DLD1 (cell line): ENCODE data around the gene GPR152.

Experiments used
- in situ Hi-C: cut with HindIII; loops from 2 replicates; pipeline ENCODE4 v1.10.0; 2017; ENCODE audit warnings: low sequenced_read_pairs

Gene GPR152

GRCh38 chr11:67441731-67442351 lies 10.7 kb downstream of the GPR152 start:
- in situ Hi-C loops = no loop called here

- in situ Hi-C loops = no loop called here
Measured at GRCh38 chr11:67441098-67441563, 11.4 kb downstream of the GPR152 start.

GRCh38 chr11:67440229-67441097 lies 12.1 kb downstream of the GPR152 start:
- in situ Hi-C loops = no loop called here

GRCh38 chr11:67439321-67440228 lies 13.0 kb downstream of the GPR152 start:
- in situ Hi-C loops = no loop called here

- in situ Hi-C loops = no loop called here
Measured at GRCh38 chr11:67438158-67438902, 14.2 kb downstream of the GPR152 start.

DNA sequence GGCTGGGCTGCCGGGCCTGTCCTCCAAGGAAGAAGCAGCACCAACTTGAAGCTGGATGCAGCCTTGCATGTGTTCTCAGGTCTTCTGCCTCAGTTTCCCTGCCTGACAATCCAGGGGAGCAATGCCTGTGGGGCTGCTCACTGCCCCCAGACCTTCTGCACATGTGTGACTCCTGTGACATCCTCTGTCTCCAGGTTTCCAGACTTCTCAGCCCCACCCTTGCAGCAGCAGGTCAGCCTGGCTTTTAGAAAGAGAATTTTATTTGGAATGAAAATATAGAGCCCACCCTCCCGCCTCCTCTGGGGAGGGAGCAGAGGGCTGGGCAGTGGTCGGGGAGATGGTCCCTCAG lies 14.7 kb downstream of the GPR152 start:
- in situ Hi-C loops = no loop called here

DNA sequence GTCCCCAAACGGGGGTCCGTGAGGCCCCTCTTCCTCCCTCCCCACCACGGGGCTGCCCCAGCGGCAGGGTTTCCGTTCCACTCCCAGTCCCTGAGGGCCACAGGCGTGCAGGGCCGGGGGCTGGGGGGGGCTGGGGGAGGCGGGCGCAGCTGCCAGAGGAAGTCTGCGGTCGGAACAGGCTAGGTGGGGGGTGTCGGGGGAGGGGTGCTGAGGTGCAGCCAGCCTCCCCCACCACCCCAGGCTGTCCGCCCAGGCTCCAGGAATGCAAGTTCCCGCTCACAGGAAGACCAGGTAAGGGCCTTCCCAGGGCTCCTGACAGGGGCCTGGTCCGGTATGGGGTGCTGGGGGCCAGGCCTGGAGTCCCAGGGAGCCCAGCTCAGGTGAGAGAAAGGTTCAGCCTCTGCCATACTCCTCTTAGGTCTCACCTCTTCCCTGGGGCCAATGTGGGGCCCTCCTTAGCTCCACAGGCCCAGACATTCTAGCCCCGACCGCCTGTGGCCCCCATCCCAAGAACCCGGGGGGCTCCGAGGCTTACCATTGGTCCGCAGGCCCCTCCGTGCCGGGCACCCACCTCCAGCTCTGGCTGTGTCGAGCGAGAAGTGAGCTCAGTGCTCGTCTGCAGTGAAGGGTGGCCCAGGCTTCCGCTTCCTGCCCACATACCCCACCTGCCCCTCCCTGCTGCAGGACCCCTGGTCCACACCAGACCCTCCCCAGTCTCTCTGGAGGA lies 15.3 kb downstream of the GPR152 start, which contains the start of gene PTPRCAP:
TSS of gene PTPRCAP (minus strand) at position 601 of the 727 bp plus-strand sequence. CDS start at position 538, 63 bp downstream.
- in situ Hi-C loops = no loop called here

- in situ Hi-C loops = no loop called here
Measured at GRCh38 chr11:67436459-67437081, 16.0 kb downstream of the GPR152 start.

GRCh38 chr11:67435727-67436458 lies 16.6 kb downstream of the GPR152 start:
- in situ Hi-C loops = no loop called here

GRCh38 chr11:67435031-67435726 lies 17.4 kb downstream of the GPR152 start:
- in situ Hi-C loops = no loop called here

DNA sequence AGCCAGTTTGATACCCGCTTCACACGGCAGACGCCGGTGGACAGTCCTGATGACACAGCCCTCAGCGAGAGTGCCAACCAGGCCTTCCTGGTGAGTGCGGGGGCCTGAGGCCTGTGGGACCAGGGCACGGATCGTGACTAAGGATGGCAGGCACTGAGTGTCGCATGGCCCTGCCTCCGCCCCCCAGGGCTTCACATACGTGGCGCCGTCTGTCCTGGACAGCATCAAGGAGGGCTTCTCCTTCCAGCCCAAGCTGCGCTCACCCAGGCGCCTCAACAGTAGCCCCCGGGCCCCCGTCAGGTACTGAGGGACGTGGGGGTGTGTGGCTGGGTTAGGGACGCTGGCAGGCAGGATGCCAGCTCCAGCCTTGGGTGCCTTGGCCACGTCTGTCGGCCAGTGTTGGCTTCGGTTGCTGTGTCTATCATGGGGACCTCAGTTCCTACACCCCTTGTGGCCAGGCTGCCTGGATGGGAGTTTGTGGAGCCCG lies 18.1 kb downstream of the GPR152 start:
- in situ Hi-C loops = no loop called here

DNA sequence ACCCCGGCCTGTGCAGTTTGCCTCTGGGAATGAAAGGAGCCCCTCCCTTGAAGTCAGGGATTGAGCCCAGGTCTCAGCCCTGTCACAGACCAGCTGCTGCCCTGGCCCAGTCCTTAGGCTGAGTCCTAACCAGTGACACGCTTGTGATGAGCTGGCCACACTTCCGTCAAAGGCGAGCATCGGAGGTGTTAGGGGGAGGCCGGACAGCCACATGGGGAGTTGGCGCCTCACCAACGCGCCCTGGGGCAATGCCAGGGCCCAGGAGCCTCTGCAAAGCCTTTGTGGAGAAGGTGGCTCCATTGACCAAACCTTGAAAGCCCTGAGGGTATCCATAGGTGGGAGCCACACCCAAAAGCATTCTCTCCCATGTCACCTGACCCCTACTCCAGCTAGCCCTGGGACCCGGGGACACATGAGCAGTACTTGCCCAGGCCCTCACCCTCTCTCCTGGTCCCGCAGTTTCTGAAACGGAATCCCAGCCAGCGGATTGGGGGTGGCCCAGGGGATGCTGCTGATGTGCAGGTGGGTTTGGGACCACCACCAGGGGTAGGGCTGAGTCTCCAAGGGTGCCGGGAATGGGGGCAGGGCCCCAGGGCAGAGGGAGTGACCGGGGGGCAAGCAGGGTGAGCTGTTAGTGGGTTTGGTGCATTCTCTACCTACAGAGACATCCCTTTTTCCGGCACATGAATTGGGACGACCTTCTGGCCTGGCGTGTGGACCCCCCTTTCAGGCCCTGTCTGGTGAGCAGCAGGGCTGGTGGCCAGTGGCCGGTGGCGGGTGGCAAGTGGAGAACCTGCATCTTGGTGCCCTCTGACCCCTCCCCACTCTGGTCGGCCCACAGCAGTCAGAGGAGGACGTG lies 18.8 kb downstream of the GPR152 start:
- in situ Hi-C loops = no loop called here

DNA sequence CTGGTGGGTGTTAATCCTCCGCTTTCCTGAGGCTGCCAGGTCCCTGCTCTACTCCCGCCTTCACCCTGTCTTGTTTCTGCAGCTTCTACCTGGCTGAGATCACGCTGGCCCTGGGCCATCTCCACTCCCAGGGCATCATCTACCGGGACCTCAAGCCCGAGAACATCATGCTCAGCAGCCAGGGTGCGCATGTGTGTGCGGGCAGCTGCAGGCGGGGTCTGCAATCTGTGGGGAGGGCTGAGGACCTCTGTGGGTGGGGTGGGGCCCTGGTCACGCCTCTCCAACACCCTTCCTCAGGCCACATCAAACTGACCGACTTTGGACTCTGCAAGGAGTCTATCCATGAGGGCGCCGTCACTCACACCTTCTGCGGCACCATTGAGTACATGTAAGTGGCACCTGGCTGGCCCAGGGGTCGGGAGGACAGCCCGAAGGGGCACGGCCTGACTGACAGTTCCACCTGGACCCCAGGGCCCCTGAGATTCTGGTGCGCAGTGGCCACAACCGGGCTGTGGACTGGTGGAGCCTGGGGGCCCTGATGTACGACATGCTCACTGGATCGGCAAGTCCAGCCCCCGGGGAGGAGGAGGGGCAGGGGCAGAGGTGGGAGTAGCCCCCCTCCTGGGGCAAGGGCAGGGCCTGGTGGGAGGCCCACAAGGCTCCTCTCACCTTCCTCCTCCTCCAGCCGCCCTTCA lies 19.7 kb downstream of the GPR152 start:
- in situ Hi-C loops = no loop called here

GRCh38 chr11:67431346-67432249 lies 20.9 kb downstream of the GPR152 start:
- in situ Hi-C loops = no loop called here

DNA sequence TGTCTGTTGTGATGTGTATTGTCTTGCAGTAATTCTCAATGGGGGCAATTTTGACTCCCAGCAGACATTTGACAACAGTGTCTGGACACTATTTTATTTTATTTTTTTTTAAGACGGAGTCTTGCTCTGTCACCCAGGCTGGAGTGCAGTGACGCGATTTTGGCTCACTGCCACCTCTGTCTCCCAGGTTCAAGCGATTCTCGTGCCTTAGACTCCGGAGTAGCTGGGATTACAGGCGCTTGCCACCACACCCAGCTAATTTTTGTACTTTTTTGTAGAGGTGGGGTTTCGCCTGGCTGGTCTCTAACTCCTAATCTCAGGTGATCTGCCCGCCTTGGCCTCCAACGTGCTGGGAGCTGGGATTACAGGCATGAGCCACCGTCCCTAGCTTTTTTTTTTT lies 22.8 kb downstream of the GPR152 start:
- in situ Hi-C loops = no loop called here
